BE2C (cell line): ENCODE data around the gene CACNB3.

Experiments used
- DNase-seq: peaks from one replicate; pipeline ENCODE4 v3.0.0-alpha.2; 2020
- H3K27me3 ChIP-seq: fragments of 250-450 bp; sonication (Bioruptor Pico); 2 replicates; pipeline ENCODE4 v1.5.1; 2020; ENCODE audit warnings: mild to moderate bottlenecking
- H3K36me3 ChIP-seq: fragments of 250-450 bp; sonication (Bioruptor Pico); 2 replicates; pipeline ENCODE4 v1.5.1; 2020; ENCODE audit warnings: mild to moderate bottlenecking
- H3K4me1 ChIP-seq: fragments of 250-450 bp; sonication (Bioruptor Pico); 2 replicates; pipeline ENCODE4 v1.5.1; 2020
- H3K4me3 ChIP-seq: 2 replicates; pipeline ENCODE4 v1.5.1; 2011; ENCODE audit warnings: low read depth, low read length
- H3K9me3 ChIP-seq: fragments of 250-450 bp; sonication (Bioruptor Pico); 2 replicates; pipeline ENCODE4 v1.5.1; 2020
- CTCF ChIP-seq: IDR thresholded peaks from 2 replicates; pipeline ENCODE4 v1.5.1; 2012; ENCODE audit warnings: mild to moderate bottlenecking, low read depth, low read length

The CACNB3 gene

GRCh38 chr12:48815126-48816110, 2.9 kb upstream of the CACNB3 start:
- Histone ChIP-seq H3K36me3 (no peaks in the 10 kb centered on the region), H3K4me3 (peak overlapping the region; percentile 90), H3K4me1 (peaks cover 3% of the 10 kb centered on the region), H3K27me3 (no peaks in the 10 kb centered on the region), H3K9me3 (no peaks in the 10 kb centered on the region)
- peak; percentile 88 for DNase-seq
- TF ChIP-seq CTCF: no peak

GRCh38 chr12:48816143-48816854, 2.0 kb upstream of the CACNB3 start:
- DNase-seq: no peak
- TF ChIP-seq CTCF: no peak
- peaks cover 3% of the 10 kb centered on the region for H3K4me1 ChIP-seq

DNA sequence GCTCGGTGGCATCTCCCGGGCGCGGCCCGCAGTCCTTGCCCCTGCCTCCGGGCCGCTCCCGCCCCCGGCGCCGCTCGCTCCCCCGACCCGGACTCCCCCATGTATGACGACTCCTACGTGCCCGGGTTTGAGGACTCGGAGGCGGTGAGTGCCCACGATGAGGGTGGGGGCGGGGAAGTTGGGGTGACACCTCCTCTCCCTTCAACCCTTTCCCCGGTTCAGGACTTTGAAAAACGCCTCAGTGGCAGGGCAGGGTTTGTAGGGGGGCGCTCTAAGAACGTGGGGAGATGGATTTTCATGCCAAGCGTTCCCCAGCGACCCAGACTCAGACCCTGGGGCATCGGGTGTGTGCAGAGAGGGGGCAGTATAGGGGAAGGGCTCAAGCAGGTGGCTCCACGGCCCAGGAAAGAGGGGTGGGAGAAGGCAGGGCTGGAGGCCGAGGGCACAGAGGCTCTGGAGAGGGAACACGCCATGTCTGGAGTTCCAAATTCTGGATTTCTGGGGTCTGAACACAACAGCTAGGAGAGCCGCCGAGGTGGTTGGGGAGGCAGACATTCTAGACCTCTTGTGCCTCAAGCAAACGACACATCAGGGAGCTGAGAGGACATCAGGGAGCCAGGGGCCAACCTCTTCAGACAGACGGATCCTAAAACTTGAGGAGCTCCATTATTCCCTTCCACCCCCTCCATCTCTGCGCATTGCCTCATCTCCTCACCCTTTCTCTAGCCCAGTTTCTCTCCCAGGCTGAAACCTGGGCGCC, 715 bp downstream of the CACNB3 start:
- Histone ChIP-seq H3K4me1 (peaks cover 3% of the 10 kb centered on the region), H3K36me3 (no peaks in the 10 kb centered on the region), H3K27me3 (no peaks in the 10 kb centered on the region), H3K4me3 (peak overlapping the region; percentile 60), H3K9me3 (no peaks in the 10 kb centered on the region)
- peak; percentile 26 for TF ChIP-seq CTCF
- DNase-seq: no peak

More at GRCh38 chr12:48816143-48816854, 2.0 kb upstream of the CACNB3 start:
- H3K9me3 ChIP-seq: no peaks in the 10 kb centered on the region
- H3K4me3 ChIP-seq: peak overlapping the region; percentile 90
- no peaks in the 10 kb centered on the region for H3K27me3 ChIP-seq
- H3K36me3 ChIP-seq: no peaks in the 10 kb centered on the region

- no peaks in the 10 kb centered on the region for H3K36me3 ChIP-seq
- H3K4me1 ChIP-seq: peaks cover 3% of the 10 kb centered on the region
- H3K27me3 ChIP-seq: no peaks in the 10 kb centered on the region
- no peak for DNase-seq
- no peak for TF ChIP-seq CTCF
- no peak overlapping the region for H3K4me3 ChIP-seq
- no peaks in the 10 kb centered on the region for H3K9me3 ChIP-seq
Measured at GRCh38 chr12:48819986-48820725, 1.9 kb downstream of the CACNB3 start.

GRCh38 chr12:48822139-48822538, 3.8 kb downstream of the CACNB3 start:
- Histone ChIP-seq H3K4me1 (no peaks in the 10 kb centered on the region), H3K36me3 (no peaks in the 10 kb centered on the region), H3K27me3 (no peaks in the 10 kb centered on the region), H3K4me3 (no peak overlapping the region), H3K9me3 (no peaks in the 10 kb centered on the region)
- no peak for TF ChIP-seq CTCF
- no peak for DNase-seq
